ENCODE data around the gene ARRB1.
A peak's percentile ranks its signal among the peaks of the same experiment; 100 is the strongest.

Gene ARRB1

DNA sequence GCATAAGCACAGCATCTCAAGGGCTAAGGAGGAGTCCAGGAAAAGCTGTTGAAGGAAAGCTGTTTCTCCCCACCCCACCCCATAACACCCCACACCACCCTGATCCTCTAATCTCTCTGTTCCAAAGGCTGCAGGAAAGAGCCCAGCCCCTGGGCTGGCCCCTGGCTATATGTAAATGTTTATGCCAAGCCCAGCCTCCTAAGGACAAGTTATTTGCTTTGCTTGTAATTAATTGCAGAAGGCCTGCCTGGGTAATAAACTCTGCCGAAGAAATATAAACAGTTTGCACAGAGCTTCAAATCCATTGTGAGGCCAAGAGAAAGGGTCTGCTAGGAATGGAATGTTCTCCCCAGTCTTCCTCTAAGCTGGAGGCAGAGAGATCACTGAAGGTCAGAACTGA, 21.2 kb downstream of the ARRB1 start:
- Histone ChIP-seq H3K9me3 (ENCODE audit: severe bottlenecking) (no peaks in the 10 kb centered on the region), H3K27ac (ENCODE audit: poor library complexity, severe bottlenecking) (no peak overlapping the region), H3K4me1 (ENCODE audit: insufficient read depth, poor library complexity, severe bottlenecking) (peaks cover 10% of the 10 kb centered on the region), H3K36me3 (ENCODE audit: low read depth) (no peaks in the 10 kb centered on the region), H3K27me3 (ENCODE audit: insufficient read depth, poor library complexity, severe bottlenecking) (no peaks in the 10 kb centered on the region), H3K4me3 (ENCODE audit: severe bottlenecking) (no peak overlapping the region)
- no peak for DNase-seq (ENCODE audit: low spot score)
- no peak for ATAC-seq (ENCODE audit: low read depth)
- TF ChIP-seq, protein P1, sequence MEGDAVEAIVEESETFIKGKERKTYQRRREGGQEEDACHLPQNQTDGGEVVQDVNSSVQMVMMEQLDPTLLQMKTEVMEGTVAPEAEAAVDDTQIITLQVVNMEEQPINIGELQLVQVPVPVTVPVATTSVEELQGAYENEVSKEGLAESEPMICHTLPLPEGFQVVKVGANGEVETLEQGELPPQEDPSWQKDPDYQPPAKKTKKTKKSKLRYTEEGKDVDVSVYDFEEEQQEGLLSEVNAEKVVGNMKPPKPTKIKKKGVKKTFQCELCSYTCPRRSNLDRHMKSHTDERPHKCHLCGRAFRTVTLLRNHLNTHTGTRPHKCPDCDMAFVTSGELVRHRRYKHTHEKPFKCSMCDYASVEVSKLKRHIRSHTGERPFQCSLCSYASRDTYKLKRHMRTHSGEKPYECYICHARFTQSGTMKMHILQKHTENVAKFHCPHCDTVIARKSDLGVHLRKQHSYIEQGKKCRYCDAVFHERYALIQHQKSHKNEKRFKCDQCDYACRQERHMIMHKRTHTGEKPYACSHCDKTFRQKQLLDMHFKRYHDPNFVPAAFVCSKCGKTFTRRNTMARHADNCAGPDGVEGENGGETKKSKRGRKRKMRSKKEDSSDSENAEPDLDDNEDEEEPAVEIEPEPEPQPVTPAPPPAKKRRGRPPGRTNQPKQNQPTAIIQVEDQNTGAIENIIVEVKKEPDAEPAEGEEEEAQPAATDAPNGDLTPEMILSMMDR (IDR thresholded peaks at IDR 0.05; ENCODE audit: poor library complexity, severe bottlenecking) = no peak

DNA sequence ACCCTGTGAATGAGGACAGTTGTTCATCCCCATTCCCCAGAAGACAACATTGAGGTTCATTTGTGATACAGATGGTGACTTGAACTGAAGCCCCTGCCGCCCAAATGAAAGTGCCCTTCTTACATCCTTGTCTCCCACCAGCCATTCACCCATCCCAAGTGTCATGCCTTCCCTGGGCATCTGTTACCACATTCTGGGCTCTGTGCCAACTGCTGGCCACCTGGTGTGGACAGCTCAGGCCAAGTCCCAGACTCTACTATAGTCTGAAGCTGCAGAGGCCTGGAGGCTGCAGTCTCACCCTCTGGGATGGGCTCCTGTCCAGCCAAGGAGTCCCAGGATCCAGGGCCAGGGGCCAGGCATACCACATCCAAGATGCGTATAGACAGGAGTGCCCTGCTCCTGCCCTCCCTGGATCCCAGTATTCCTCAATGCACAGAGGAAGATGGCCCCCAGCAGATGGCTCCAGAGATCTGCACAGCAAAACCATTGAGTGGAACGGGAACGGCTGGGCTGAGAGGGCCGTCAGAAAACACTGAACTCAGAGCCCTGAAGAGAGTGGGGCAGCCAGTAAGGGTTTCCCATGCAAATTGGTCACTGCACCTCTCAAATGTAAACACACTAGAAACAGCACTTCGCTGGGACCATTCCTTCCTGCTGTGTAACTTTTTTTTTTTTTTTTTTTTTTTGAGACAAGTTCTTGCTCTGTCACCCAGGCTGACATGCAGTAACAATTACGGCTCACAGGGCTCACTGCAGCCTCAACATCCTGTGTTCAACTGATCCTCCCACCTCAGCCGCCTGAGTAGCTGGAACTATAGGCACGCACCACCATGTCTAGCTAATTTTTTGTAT, 22.8 kb downstream of the ARRB1 start:
- peak; percentile 66 for ATAC-seq (ENCODE audit: low read depth)
- Histone ChIP-seq H3K4me3 (ENCODE audit: severe bottlenecking) (no peak overlapping the region), H3K4me1 (ENCODE audit: insufficient read depth, poor library complexity, severe bottlenecking) (peaks cover 10% of the 10 kb centered on the region), H3K27ac (ENCODE audit: poor library complexity, severe bottlenecking) (no peak overlapping the region), H3K36me3 (ENCODE audit: low read depth) (no peaks in the 10 kb centered on the region), H3K9me3 (ENCODE audit: severe bottlenecking) (no peaks in the 10 kb centered on the region), H3K27me3 (ENCODE audit: insufficient read depth, poor library complexity, severe bottlenecking) (no peaks in the 10 kb centered on the region)
- TF ChIP-seq, protein P1 (IDR thresholded peaks at IDR 0.05; ENCODE audit: poor library complexity, severe bottlenecking) = peak; percentile 69
- DNase-seq (ENCODE audit: low spot score) = no peak

DNA sequence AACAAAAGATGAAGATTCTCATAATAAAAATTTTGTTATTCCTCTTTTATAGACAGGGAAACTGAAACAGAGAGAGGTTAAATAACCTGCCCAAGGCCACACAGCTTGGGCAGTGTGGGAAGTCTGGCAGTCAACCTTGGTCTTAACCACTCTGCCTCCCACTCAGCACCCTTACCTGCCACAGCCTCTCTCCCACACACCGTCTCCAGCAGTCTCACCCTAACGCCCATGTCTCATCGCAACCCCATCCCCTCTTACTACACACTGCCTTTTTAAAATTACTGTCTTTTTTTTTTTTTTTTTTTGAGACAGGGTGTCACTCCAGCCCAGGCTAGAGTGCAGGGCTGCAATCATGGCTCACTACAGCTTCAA, 25.0 kb downstream of the ARRB1 start:
- H3K9me3 ChIP-seq (ENCODE audit: severe bottlenecking) = no peaks in the 10 kb centered on the region
- no peak overlapping the region for H3K4me3 ChIP-seq (ENCODE audit: severe bottlenecking)
- no peaks in the 10 kb centered on the region for H3K27me3 ChIP-seq (ENCODE audit: insufficient read depth, poor library complexity, severe bottlenecking)
- ATAC-seq (ENCODE audit: low read depth) (peak; percentile 3; the same call in 1 of the 3 replicates), DNase-seq (ENCODE audit: low spot score) (no peak)
- peaks cover 10% of the 10 kb centered on the region for H3K4me1 ChIP-seq (ENCODE audit: insufficient read depth, poor library complexity, severe bottlenecking)
- peak overlapping the region; percentile 51 for H3K27ac ChIP-seq (ENCODE audit: poor library complexity, severe bottlenecking)
- no peaks in the 10 kb centered on the region for H3K36me3 ChIP-seq (ENCODE audit: low read depth)
- TF ChIP-seq, protein P1 (IDR thresholded peaks at IDR 0.05; ENCODE audit: poor library complexity, severe bottlenecking) = no peak

DNA sequence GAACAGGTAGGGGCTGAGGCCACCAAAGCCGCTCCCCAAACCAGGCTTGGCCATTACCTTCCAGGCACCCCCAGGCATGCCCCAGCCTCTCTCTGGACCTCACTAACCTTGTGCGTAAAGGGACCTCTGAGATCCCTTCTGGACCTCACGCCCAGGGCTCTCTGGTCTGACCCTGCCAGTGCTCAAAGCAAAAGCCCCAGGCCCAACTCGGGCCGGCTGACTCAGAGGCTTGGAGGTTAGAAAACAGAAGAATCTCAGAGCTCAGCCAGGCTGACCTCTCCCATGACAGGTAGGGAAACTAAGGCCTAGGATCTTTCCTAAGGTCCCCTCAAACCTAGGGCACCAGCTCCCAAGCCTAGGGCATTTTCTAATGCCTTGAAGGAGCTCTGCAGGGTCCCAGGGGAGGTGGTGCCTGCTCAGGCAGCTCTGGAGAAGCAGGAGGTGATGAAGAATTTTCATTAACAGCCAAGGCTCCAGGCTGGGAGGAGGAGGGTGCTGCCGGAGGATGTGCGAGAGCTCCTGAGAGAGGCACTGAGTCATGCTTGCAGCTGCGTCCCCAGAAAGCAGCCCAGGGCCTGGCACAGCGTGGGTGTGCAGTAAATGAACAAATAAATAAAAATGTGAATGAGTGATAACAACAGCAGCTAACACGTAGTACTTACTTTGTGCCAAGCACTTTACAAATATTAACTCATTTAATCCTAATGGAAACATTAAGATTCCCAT, 25.6 kb downstream of the ARRB1 start:
- ATAC-seq (ENCODE audit: low read depth) = peak; percentile 95
- peak overlapping the region; percentile 51 for H3K27ac ChIP-seq (ENCODE audit: poor library complexity, severe bottlenecking)
- H3K36me3 ChIP-seq (ENCODE audit: low read depth) = no peaks in the 10 kb centered on the region
- H3K4me1 ChIP-seq (ENCODE audit: insufficient read depth, poor library complexity, severe bottlenecking) = peaks cover 10% of the 10 kb centered on the region
- H3K27me3 ChIP-seq (ENCODE audit: insufficient read depth, poor library complexity, severe bottlenecking) = no peaks in the 10 kb centered on the region
- no peak overlapping the region for H3K4me3 ChIP-seq (ENCODE audit: severe bottlenecking)
- TF ChIP-seq, protein P1 (IDR thresholded peaks at IDR 0.05; ENCODE audit: poor library complexity, severe bottlenecking) = no peak
- no peaks in the 10 kb centered on the region for H3K9me3 ChIP-seq (ENCODE audit: severe bottlenecking)
- DNase-seq (ENCODE audit: low spot score) = peak; percentile 80
